IMR-90 (cell line): Measurements from ENCODE around the gene STAC. TPM values are rescaled to one million over a fixed set of nuclear protein-coding genes. Genes with fewer than 3 reads are reported as not detected.

Source experiments
- ATAC-seq: fragments of 200-7000 bp; cut with Tn5 transposase; 2 replicates; pipeline ENCODE4 v1.9.1; 2020; ENCODE audit warnings: low read depth, mild to moderate bottlenecking, moderate library complexity
- BruUV-seq: library from RNA; stranded (reverse); fragments of 400-500 nt; replicated peaks from 2 replicates; lab custom pipeline; 2021; lab: Mats Ljungman, UMichigan
- CTCF ChIA-PET: fragments of 300-600 bp; formaldehyde crosslinking; extraction: SDS; loops from one replicate; lab custom pipeline; 2021; ENCODE audit warnings: antibody characterized with exemption; lab: Yijun Ruan, JAX
- POLR2A ChIA-PET: fragments of 300-600 bp; sonication (Branson Sonifier 250); formaldehyde crosslinking; loops from one replicate; lab custom pipeline; 2022; ENCODE audit warnings: antibody characterized with exemption; ENCODE audit not compliant: unreplicated experiment; lab: Charles Lee
- DNase-seq: peaks from one replicate; pipeline ENCODE4 v3.0.0; 2013
- H2AFZ ChIP-seq: replicated peaks from 2 replicates; pipeline ENCODE3; 2013; ENCODE audit warnings: low read length, mild to moderate bottlenecking; ENCODE audit not compliant: poor library complexity
- H2AK5ac ChIP-seq: 2 replicates; pipeline ENCODE4 v1.6.1; 2013; ENCODE audit warnings: low read depth, low read length, inconsistent platforms
- H2AK9ac ChIP-seq: replicated peaks from 2 replicates; pipeline ENCODE3; 2013; ENCODE audit warnings: mild to moderate bottlenecking, low read depth, low read length, moderate library complexity; ENCODE audit not compliant: poor library complexity
- H2BK120ac ChIP-seq: 2 replicates; pipeline ENCODE4 v1.6.1; 2013; ENCODE audit warnings: low read depth, low read length, inconsistent platforms
- H2BK15ac ChIP-seq: 3 replicates; pipeline ENCODE4 v1.6.1; 2013; ENCODE audit warnings: low read depth, low read length, inconsistent platforms
- H2BK20ac ChIP-seq: 2 replicates; pipeline ENCODE4 v1.6.1; 2013; ENCODE audit warnings: low read depth, mild to moderate bottlenecking, inconsistent platforms, low read length, moderate library complexity
- H2BK5ac ChIP-seq: 2 replicates; pipeline ENCODE4 v1.6.1; 2013; ENCODE audit warnings: mild to moderate bottlenecking, low read depth, low read length, inconsistent platforms; ENCODE audit not compliant: poor library complexity, severe bottlenecking
- H3K14ac ChIP-seq: replicated peaks from 2 replicates; pipeline ENCODE4 v1.6.1; 2013; ENCODE audit warnings: low read depth, low read length, inconsistent platforms
- H3K18ac ChIP-seq: 2 replicates; pipeline ENCODE4 v1.6.1; 2013; ENCODE audit warnings: low read depth, low read length, control low read depth
- H3K23ac ChIP-seq: 2 replicates; pipeline ENCODE4 v1.6.1; 2013; ENCODE audit warnings: low read depth, low read length, inconsistent platforms
- H3K27ac ChIP-seq: 2 replicates; pipeline ENCODE4 v1.5.1; 2013; ENCODE audit warnings: mild to moderate bottlenecking, control low read depth, low read length; ENCODE audit not compliant: insufficient read depth
- H3K27me3 ChIP-seq: 2 replicates; pipeline ENCODE4 v1.6.1; 2013; ENCODE audit warnings: low read length; ENCODE audit not compliant: control insufficient read depth, insufficient read depth
- H3K36me3 ChIP-seq: 2 replicates; pipeline ENCODE4 v1.6.1; 2013; ENCODE audit warnings: low read length, mixed read lengths; ENCODE audit not compliant: control insufficient read depth, insufficient read depth
- H3K4ac ChIP-seq: 2 replicates; pipeline ENCODE4 v1.6.1; 2013; ENCODE audit warnings: low read depth, low read length, inconsistent platforms
- H3K4me1 ChIP-seq: 2 replicates; pipeline ENCODE4 v1.6.1; 2013; ENCODE audit warnings: low read length, mixed read lengths; ENCODE audit not compliant: control insufficient read depth, insufficient read depth
- H3K4me2 ChIP-seq: 2 replicates; pipeline ENCODE4 v1.6.1; 2013; ENCODE audit warnings: low read depth, mild to moderate bottlenecking, control low read depth, low read length, moderate library complexity
- H3K4me3 ChIP-seq: 2 replicates; pipeline ENCODE4 v1.5.1; 2013; ENCODE audit warnings: low read depth, mild to moderate bottlenecking, control low read depth, low read length, moderate library complexity; ENCODE audit not compliant: insufficient read depth
- H3K56ac ChIP-seq: 2 replicates; pipeline ENCODE4 v1.6.1; 2013; ENCODE audit warnings: low read length, inconsistent platforms; ENCODE audit not compliant: insufficient read depth; ENCODE audit errors: extremely low read depth
- H3K79me1 ChIP-seq, 2 experiments: 2 replicates each; pipeline ENCODE4 v1.6.1; 2013; ENCODE audit warnings: low read length in 2 of 2, inconsistent platforms in 1 of 2, low read depth in 1 of 2
- H3K9ac ChIP-seq: 2 replicates; pipeline ENCODE4 v1.6.1; 2013; ENCODE audit warnings: low read depth, low read length, control low read depth
- H3K9me1 ChIP-seq: 2 replicates; pipeline ENCODE4 v1.6.1; 2013; ENCODE audit warnings: low read length, inconsistent platforms; ENCODE audit not compliant: insufficient read depth
- H3K9me3 ChIP-seq: 2 replicates; pipeline ENCODE4 v1.6.1; 2013; ENCODE audit warnings: low read length; ENCODE audit not compliant: control insufficient read depth, insufficient read depth
- H4K20me1 ChIP-seq: 2 replicates; pipeline ENCODE4 v1.6.1; 2013; ENCODE audit warnings: low read length, inconsistent platforms; ENCODE audit not compliant: insufficient read depth
- H4K5ac ChIP-seq: 2 replicates; pipeline ENCODE4 v1.6.1; 2013; ENCODE audit warnings: mild to moderate bottlenecking, low read depth, low read length, control low read depth
- H4K8ac ChIP-seq, 2 experiments: 2 replicates each; pipeline ENCODE4 v1.6.1; 2013; ENCODE audit warnings: low read depth in 2 of 2, low read length in 2 of 2, control low read depth in 1 of 2, inconsistent platforms in 1 of 2
- H4K91ac ChIP-seq: 2 replicates; pipeline ENCODE4 v1.6.1; 2013; ENCODE audit warnings: low read depth, low read length, inconsistent platforms; ENCODE audit not compliant: insufficient read depth
- BHLHE40 ChIP-seq: fragments of 150-350 bp; IDR thresholded peaks from 2 replicates; pipeline ENCODE4 v1.6.1; 2016; ENCODE audit warnings: mild to moderate bottlenecking, low read depth, low read length
- CEBPB ChIP-seq: IDR thresholded peaks from 2 replicates; pipeline ENCODE4 v1.6.1; 2012; ENCODE audit warnings: low read depth, low read length, improper control_type of control experiment
- CHD1 ChIP-seq: IDR thresholded peaks from 2 replicates; pipeline ENCODE4 v1.6.1; 2012; ENCODE audit warnings: low read depth, low read length, improper control_type of control experiment
- CTCF ChIP-seq: conservative IDR thresholded peaks from 2 replicates; pipeline ENCODE4 v1.5.1; 2012; ENCODE audit warnings: mild to moderate bottlenecking, low read depth, low read length, improper control_type of control experiment
- ELK1 ChIP-seq: fragments of 150-350 bp; IDR thresholded peaks from 2 replicates; pipeline ENCODE4 v1.6.1; 2016; ENCODE audit warnings: low read depth, mild to moderate bottlenecking, low read length, moderate library complexity, borderline replicate concordance
- FOS ChIP-seq: fragments of 150-350 bp; IDR thresholded peaks from 2 replicates; pipeline ENCODE4 v1.6.1; 2016; ENCODE audit warnings: low read depth, low read length
- MAFK ChIP-seq: IDR thresholded peaks from 2 replicates; pipeline ENCODE4 v1.6.1; 2012; ENCODE audit warnings: low read depth, low read length, improper control_type of control experiment
- MAZ ChIP-seq: IDR thresholded peaks from 2 replicates; pipeline ENCODE4 v1.6.1; 2012; ENCODE audit warnings: low read depth, mild to moderate bottlenecking, low read length, improper control_type of control experiment, moderate library complexity, borderline replicate concordance
- MXI1 ChIP-seq: IDR thresholded peaks from 2 replicates; pipeline ENCODE4 v1.6.1; 2012; ENCODE audit warnings: low read depth, mild to moderate bottlenecking, low read length, moderate library complexity, borderline replicate concordance
- NFE2L2 ChIP-seq: fragments of 150-350 bp; IDR thresholded peaks from 2 replicates; pipeline ENCODE4 v1.6.1; 2016; ENCODE audit warnings: low read depth, mild to moderate bottlenecking, low read length
- POLR2A ChIP-seq: IDR thresholded peaks from 2 replicates; pipeline ENCODE4 v1.6.1; 2012; ENCODE audit warnings: mild to moderate bottlenecking, low read depth, low read length
- RAD21 ChIP-seq: IDR thresholded peaks from 2 replicates; pipeline ENCODE4 v1.6.1; 2012; ENCODE audit warnings: low read length, improper control_type of control experiment
- RCOR1 ChIP-seq: IDR thresholded peaks from 2 replicates; pipeline ENCODE4 v1.6.1; 2012; ENCODE audit warnings: mild to moderate bottlenecking, low read length, improper control_type of control experiment; ENCODE audit not compliant: insufficient replicate concordance
- RFX5 ChIP-seq: IDR thresholded peaks from 2 replicates; pipeline ENCODE4 v1.8.0; 2012; ENCODE audit warnings: low read depth, mild to moderate bottlenecking, low read length, moderate library complexity
- SMC3 ChIP-seq: fragments of 150-350 bp; IDR thresholded peaks from 2 replicates; pipeline ENCODE4 v1.6.1; 2016; ENCODE audit warnings: low read depth, mild to moderate bottlenecking, antibody characterized with exemption, low read length, moderate library complexity
- USF2 ChIP-seq: fragments of 150-350 bp; IDR thresholded peaks from 2 replicates; pipeline ENCODE4 v1.6.1; 2017; ENCODE audit warnings: mild to moderate bottlenecking, antibody characterized with exemption, low read length, low read depth
- WGBS, 2 experiments: methylation state at CpG; one replicate each; pipeline versions ENCODE4 v1.1.5 to v1.1.7; 2013; ENCODE audit warnings: missing lambda C conversion rate in 2 of 2; ENCODE audit not compliant: insufficient read length in 1 of 2; ENCODE audit errors: extremely low coverage in 2 of 2; 5-methylcytosine and 5-hydroxymethylcytosine counted together
- dilution Hi-C: fragments of 300-500 bp; cut with HindIII; formaldehyde crosslinking; loops from one replicate; pipeline ENCODE4 v1.14.3; 2018; ENCODE audit warnings: low sequenced_read_pairs; ENCODE audit not compliant: unreplicated experiment
- in situ Hi-C: fragments of 300-500 bp; cut with MboI; formaldehyde crosslinking; loops from 3 replicates; pipeline ENCODE4 v1.14.3; 2019; ENCODE audit warnings: low sequenced_read_pairs, inconsistent platforms, mixed read lengths
- intact Hi-C: fragments of 100-400 bp; cut with micrococcal nuclease; formaldehyde crosslinking; loops from 2 replicates; pipeline ENCODE4 v1.10.0; 2022
- polyA plus RNA-seq, 3 experiments: library from polyadenylated mRNA; depleted of rRNA; stranded (reverse); fragments of >200 nt; gene quantifications; 2 replicates each; pipeline ENCODE4 v1.2.3, GENCODE V29; 2012; ENCODE audit warnings: low replicate concordance in 1 of 3
- total RNA-seq: library from RNA; depleted of rRNA; stranded (reverse); fragments of >200 nt; gene quantifications from 2 replicates; pipeline ENCODE4 v1.2.3, GENCODE V29; 2012

The STAC gene
- total and polyA plus RNA-seq, 2 of the 4 experiments (the other 2 are of a cell fraction): 0.19 to 0.36 TPM

GRCh38 chr3:36591959-36592358 lies 211.7 kb downstream of the STAC start:
- Histone ChIP-seq H4K20me1 (no peaks in the 10 kb centered on the region), H3K23ac (no peak overlapping the region), H2BK15ac (no peak overlapping the region), H2AK5ac (no peak overlapping the region), H2AFZ (no peak overlapping the region), H3K9me3 (no peaks in the 10 kb centered on the region), H3K18ac (no peak overlapping the region), H2BK120ac (no peak overlapping the region), H3K9ac (no peak overlapping the region), H3K4ac (no peak overlapping the region), H4K91ac (no peak overlapping the region), H3K4me2 (no peak overlapping the region), H3K14ac (no peak overlapping the region), H2BK5ac (no peak overlapping the region), H3K4me3 (no peak overlapping the region), H3K27ac (no peak overlapping the region), H2BK20ac (no peak overlapping the region), H2AK9ac (no peak overlapping the region), H3K4me1 (no peaks in the 10 kb centered on the region), H4K5ac (no peak overlapping the region), H3K79me1 (no peaks in the 10 kb centered on the region), H4K8ac (no peak overlapping the region), H3K27me3 (no peaks in the 10 kb centered on the region; the same call in 1 of the 2 replicates), H3K36me3 (no peaks in the 10 kb centered on the region), H3K56ac (no peak overlapping the region), H3K9me1 (no peaks in the 10 kb centered on the region)
- CTCF ChIA-PET: no interaction called here
- TF ChIP-seq ELK1 (no peak), RAD21 (peak; percentile 75), RCOR1 (no peak), POLR2A (no peak), MAFK (no peak), NFE2L2 (no peak), SMC3 (peak; percentile 81), CHD1 (no peak), RFX5 (no peak), FOS (no peak), MXI1 (no peak), CTCF (peak; percentile 50), BHLHE40 (no peak), CEBPB (no peak), USF2 (no peak), MAZ (no peak)
- intact Hi-C loops (loop anchor here (1.0 kb wide), 1 partner anchor 109 kb away; no protein-coding TSS in a partner anchor), dilution Hi-C loops (no loop called here), in situ Hi-C loops (no loop called here)
- DNase-seq (peak; percentile 48), ATAC-seq (peak; percentile 62)
- no TSS peak for BruUV-seq
- POLR2A ChIA-PET: no interaction called here
- 31% methylated on average over 2 of the region's 3 CpGs; no CpG with 5 or more reads in 1 of the 2 experiments for WGBS, 2 experiments
